ENCODE measurements around the gene SOX12.

DNA sequence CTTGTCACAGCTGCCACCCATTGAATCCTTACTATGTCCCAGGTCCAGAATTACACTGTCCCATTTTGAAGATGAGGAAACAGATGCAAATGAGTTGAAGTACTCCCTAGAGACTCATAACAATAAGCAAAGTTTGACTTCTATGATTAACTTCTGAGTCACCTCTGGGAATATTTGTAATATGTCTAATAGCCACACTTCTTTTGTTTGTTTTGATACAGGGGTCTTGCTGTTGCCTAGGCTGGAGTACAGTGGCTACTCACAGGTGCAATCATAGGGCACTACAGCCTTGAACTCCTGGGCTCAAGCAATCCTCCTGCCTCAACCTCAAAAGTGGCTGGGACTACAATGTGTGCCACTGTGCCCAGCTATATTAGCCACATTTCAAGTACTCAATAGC is 11.4 kb upstream of the SOX12 start:
- TF ChIP-seq, protein P1, sequence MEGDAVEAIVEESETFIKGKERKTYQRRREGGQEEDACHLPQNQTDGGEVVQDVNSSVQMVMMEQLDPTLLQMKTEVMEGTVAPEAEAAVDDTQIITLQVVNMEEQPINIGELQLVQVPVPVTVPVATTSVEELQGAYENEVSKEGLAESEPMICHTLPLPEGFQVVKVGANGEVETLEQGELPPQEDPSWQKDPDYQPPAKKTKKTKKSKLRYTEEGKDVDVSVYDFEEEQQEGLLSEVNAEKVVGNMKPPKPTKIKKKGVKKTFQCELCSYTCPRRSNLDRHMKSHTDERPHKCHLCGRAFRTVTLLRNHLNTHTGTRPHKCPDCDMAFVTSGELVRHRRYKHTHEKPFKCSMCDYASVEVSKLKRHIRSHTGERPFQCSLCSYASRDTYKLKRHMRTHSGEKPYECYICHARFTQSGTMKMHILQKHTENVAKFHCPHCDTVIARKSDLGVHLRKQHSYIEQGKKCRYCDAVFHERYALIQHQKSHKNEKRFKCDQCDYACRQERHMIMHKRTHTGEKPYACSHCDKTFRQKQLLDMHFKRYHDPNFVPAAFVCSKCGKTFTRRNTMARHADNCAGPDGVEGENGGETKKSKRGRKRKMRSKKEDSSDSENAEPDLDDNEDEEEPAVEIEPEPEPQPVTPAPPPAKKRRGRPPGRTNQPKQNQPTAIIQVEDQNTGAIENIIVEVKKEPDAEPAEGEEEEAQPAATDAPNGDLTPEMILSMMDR (IDR thresholded peaks at IDR 0.05) = no peak
- TF ChIP-seq POLR2A (IDR thresholded peaks at IDR 0.05) = no peak

All from testis (tissue), 2 donors.